Measurements from ENCODE around the gene CDH11.

The CDH11 gene

DNA sequence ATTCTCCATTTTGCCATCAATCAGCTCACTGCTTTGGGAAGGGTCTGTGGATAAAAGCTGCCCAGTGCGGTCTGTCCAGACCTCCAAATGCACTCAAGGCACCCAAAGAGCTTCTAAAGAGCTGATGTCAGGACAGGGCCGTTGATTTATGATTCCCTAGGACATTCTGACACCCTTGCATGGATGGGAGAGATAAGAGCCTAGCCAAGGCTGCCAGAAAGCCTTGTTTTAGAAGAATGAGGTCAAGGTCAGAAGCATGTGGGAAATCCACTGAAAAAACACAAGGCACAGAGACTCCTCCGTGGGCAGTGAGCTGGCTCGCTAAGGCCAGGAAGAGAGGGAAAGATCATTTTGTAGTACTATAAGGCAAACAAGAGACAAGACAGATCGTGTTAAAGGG lies 214.0 kb downstream of the CDH11 start:
- no peak for DNase-seq (ENCODE audit: low read depth)

GRCh38 chr16:64903770-64904169 lies 218.1 kb downstream of the CDH11 start:
- DNase-seq (ENCODE audit: low read depth): no peak

DNA sequence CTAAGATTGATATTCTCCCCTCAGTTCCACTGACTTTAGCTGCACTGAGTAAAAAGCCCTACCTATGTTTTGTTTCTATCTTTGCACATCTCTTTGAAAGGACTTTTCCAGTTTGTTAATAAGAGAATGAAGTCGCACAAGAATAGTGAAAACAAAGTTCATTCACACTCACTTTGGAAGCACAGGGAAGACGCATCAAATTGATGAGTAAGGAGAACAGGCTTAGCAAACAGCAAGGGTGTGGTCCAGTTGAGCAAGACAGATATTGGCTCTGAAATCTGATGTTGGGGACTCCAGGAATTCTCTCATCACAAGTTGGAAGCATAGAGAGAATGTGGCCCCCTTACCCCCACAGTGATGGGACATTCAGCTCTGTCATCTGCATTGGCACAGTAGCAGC lies 221.3 kb downstream of the CDH11 start:
- DNase-seq (ENCODE audit: low read depth): no peak

DNA sequence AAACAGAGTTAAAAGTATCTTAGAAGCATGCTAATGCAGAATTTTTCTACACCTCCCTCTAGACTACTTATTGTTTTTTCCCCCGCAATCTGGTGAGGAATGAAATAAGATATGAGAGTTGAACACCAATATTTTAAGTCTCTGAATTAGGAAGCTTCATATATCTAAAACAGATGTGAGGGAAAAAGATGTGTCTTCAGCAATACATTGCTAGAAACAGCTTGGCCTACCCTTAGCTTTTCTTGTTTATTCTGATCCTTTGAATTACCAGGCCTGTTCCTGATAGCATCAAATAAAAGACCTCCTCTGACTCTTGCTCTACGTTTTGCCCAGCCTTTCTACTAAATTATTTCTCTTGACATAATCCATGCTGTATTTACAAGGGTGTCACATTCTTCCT lies 221.8 kb downstream of the CDH11 start:
- DNase-seq (ENCODE audit: low read depth): no peak

DNA sequence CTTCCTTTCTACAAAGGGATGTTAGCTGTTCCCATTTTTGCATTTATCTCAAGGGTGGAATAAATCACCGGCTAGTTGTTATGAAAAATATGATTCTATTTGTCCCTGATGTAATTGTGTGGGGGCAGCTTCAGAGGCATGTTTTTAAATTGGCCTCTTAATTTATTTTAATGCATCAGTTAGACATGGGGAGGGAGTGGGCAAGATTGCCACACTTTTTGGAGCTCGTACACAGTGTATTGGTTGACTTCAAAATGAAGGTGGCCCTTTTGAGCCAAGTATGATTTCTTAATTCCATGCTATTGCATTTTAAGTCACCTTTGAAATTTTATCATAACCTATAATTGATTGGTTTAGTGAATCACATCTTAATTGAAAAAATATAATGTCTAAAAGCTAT lies 223.7 kb downstream of the CDH11 start:
- no peak for DNase-seq (ENCODE audit: low read depth)
